Measurements from ENCODE around the gene F10.

Gene F10

GRCh38 chr13:113091891-113092775 lies 30.5 kb upstream of the F10 start:
- no peak overlapping the region for H2AK5ac ChIP-seq (ENCODE audit: low read depth, low read length)
- no peak overlapping the region for H3K27ac ChIP-seq (replicated peaks; ENCODE audit: low read length)
- H3K36me3 ChIP-seq (replicated peaks in 1 of 2; ENCODE audit: control insufficient read depth in 2 of 2, insufficient read depth in 2 of 2, low read length in 2 of 2) = peaks cover 18 to 26% of the 10 kb centered on the region in 2 donors
- H2BK120ac ChIP-seq (ENCODE audit: low read depth, low read length) = no peak overlapping the region
- no peaks in the 10 kb centered on the region for H3K79me1 ChIP-seq (ENCODE audit: low read depth, low read length)
- WGBS, 2 donors (ENCODE audit: extremely low coverage in 2 of 2, insufficient read length in 2 of 2, insufficient replicate concordance in 1 of 2) = no CpG with 5 or more reads among the region's 33 CpGs
- no peak overlapping the region for H2BK12ac ChIP-seq (ENCODE audit: low read length)
- no peak overlapping the region for H2AFZ ChIP-seq (ENCODE audit: low read length)
- no peak overlapping the region for H2BK5ac ChIP-seq (ENCODE audit: low read length)
- no peak overlapping the region for H2BK15ac ChIP-seq (ENCODE audit: low read length)
- no peak overlapping the region for H3K4me2 ChIP-seq (ENCODE audit: insufficient read depth, low read length, poor library complexity, severe bottlenecking)
- peak overlapping the region; percentile 28 for H3K18ac ChIP-seq (ENCODE audit: low read length)
- H3K23ac ChIP-seq (ENCODE audit: low read depth, low read length, poor library complexity) = no peak overlapping the region
- no peaks in the 10 kb centered on the region for H3K9me3 ChIP-seq (replicated peaks in 1 of 2; ENCODE audit: control insufficient read depth in 2 of 2, insufficient read depth in 1 of 2, low read depth in 1 of 2, low read length in 2 of 2)
- no peak overlapping the region for H4K91ac ChIP-seq (ENCODE audit: low read depth, low read length, poor library complexity)
- peaks cover 0 to 6% of the 10 kb centered on the region in 2 donors for H3K4me1 ChIP-seq (ENCODE audit: control insufficient read depth in 2 of 2, insufficient read depth in 1 of 2, low read depth in 1 of 2, low read length in 2 of 2)
- no peaks in the 10 kb centered on the region for H3K27me3 ChIP-seq (ENCODE audit: control insufficient read depth in 3 of 3, insufficient read depth in 3 of 3, low read depth in 1 of 3, low read length in 3 of 3)
- H3K4me3 ChIP-seq (ENCODE audit: low read length in 2 of 2) = no peak overlapping the region
- H4K8ac ChIP-seq (ENCODE audit: low read depth, low read length) = no peak overlapping the region
- H3K4ac ChIP-seq (ENCODE audit: low read length) = no peak overlapping the region
- H3K14ac ChIP-seq (ENCODE audit: low read length) = no peak overlapping the region
- no peak for DNase-seq (ENCODE audit: low spot score)
- no peak overlapping the region for H3K9ac ChIP-seq (ENCODE audit: low read depth, low read length, poor library complexity)

- no peaks in the 10 kb centered on the region for H3K9me3 ChIP-seq (replicated peaks in 1 of 2; ENCODE audit: control insufficient read depth in 2 of 2, insufficient read depth in 1 of 2, low read depth in 1 of 2, low read length in 2 of 2)
- DNase-seq (ENCODE audit: low spot score) = no peak
- no peaks in the 10 kb centered on the region for H3K27me3 ChIP-seq (ENCODE audit: control insufficient read depth in 3 of 3, insufficient read depth in 3 of 3, low read depth in 1 of 3, low read length in 3 of 3)
- H3K4me1 ChIP-seq (ENCODE audit: control insufficient read depth in 2 of 2, insufficient read depth in 1 of 2, low read depth in 1 of 2, low read length in 2 of 2) = peaks cover 0 to 6% of the 10 kb centered on the region in 2 donors
- no peak overlapping the region for H3K14ac ChIP-seq (ENCODE audit: low read length)
- H2BK12ac ChIP-seq (ENCODE audit: low read length) = no peak overlapping the region
- H3K23ac ChIP-seq (ENCODE audit: low read depth, low read length, poor library complexity) = peak overlapping the region; percentile 31
- H4K91ac ChIP-seq (ENCODE audit: low read depth, low read length, poor library complexity) = no peak overlapping the region
- no peak overlapping the region for H2BK5ac ChIP-seq (ENCODE audit: low read length)
- H2AFZ ChIP-seq (ENCODE audit: low read length) = no peak overlapping the region
- H3K36me3 ChIP-seq (replicated peaks in 1 of 2; ENCODE audit: control insufficient read depth in 2 of 2, insufficient read depth in 2 of 2, low read length in 2 of 2) = peaks cover 11 to 18% of the 10 kb centered on the region in 2 donors
- peak overlapping the region; percentile 66 for H3K4ac ChIP-seq (ENCODE audit: low read length)
- no peak overlapping the region for H2AK5ac ChIP-seq (ENCODE audit: low read depth, low read length)
- no CpG with 5 or more reads among the region's 25 CpGs for WGBS, 2 donors (ENCODE audit: extremely low coverage in 2 of 2, insufficient read length in 2 of 2, insufficient replicate concordance in 1 of 2)
- H3K79me1 ChIP-seq (ENCODE audit: low read depth, low read length) = no peaks in the 10 kb centered on the region
- peak overlapping the region; percentile 38 for H3K18ac ChIP-seq (ENCODE audit: low read length)
- H4K8ac ChIP-seq (ENCODE audit: low read depth, low read length) = no peak overlapping the region
- H3K27ac ChIP-seq (replicated peaks; ENCODE audit: low read length) = no peak overlapping the region
- H3K9ac ChIP-seq (ENCODE audit: low read depth, low read length, poor library complexity) = peak overlapping the region; percentile 70
- H3K4me2 ChIP-seq (ENCODE audit: insufficient read depth, low read length, poor library complexity, severe bottlenecking) = no peak overlapping the region
- no peak overlapping the region for H2BK15ac ChIP-seq (ENCODE audit: low read length)
- no peak overlapping the region for H3K4me3 ChIP-seq (ENCODE audit: low read length in 2 of 2)
- H2BK120ac ChIP-seq (ENCODE audit: low read depth, low read length) = no peak overlapping the region
These were observed 29.6 kb upstream of the F10 start for GRCh38 chr13:113092776-113093579.

- peaks cover 2 to 6% of the 10 kb centered on the region in 2 donors for H3K4me1 ChIP-seq (ENCODE audit: control insufficient read depth in 2 of 2, insufficient read depth in 1 of 2, low read depth in 1 of 2, low read length in 2 of 2)
- peak overlapping the region; percentile 60 for H3K9ac ChIP-seq (ENCODE audit: low read depth, low read length, poor library complexity)
- H2AK5ac ChIP-seq (ENCODE audit: low read depth, low read length) = no peak overlapping the region
- no peaks in the 10 kb centered on the region for H3K79me1 ChIP-seq (ENCODE audit: low read depth, low read length)
- no peak overlapping the region for H3K4ac ChIP-seq (ENCODE audit: low read length)
- no peak for DNase-seq (ENCODE audit: low spot score)
- no CpG with 5 or more reads among the region's 29 CpGs for whole genome bisulfite sequencing, 2 donors (ENCODE audit: extremely low coverage in 2 of 2, insufficient read length in 2 of 2, insufficient replicate concordance in 1 of 2)
- H2BK120ac ChIP-seq (ENCODE audit: low read depth, low read length) = no peak overlapping the region
- H3K4me2 ChIP-seq (ENCODE audit: insufficient read depth, low read length, poor library complexity, severe bottlenecking) = no peak overlapping the region
- H3K27ac ChIP-seq (replicated peaks; ENCODE audit: low read length) = no peak overlapping the region
- H4K8ac ChIP-seq (ENCODE audit: low read depth, low read length) = no peak overlapping the region
- no peak overlapping the region for H2AFZ ChIP-seq (ENCODE audit: low read length)
- H3K36me3 ChIP-seq (replicated peaks in 1 of 2; ENCODE audit: control insufficient read depth in 2 of 2, insufficient read depth in 2 of 2, low read length in 2 of 2) = peaks cover 6 to 10% of the 10 kb centered on the region in 2 donors
- peak overlapping the region; percentile 73 for H3K23ac ChIP-seq (ENCODE audit: low read depth, low read length, poor library complexity)
- peak overlapping the region; percentile 30 for H4K91ac ChIP-seq (ENCODE audit: low read depth, low read length, poor library complexity)
- peak overlapping the region; percentile 53 for H2BK5ac ChIP-seq (ENCODE audit: low read length)
- H3K9me3 ChIP-seq (replicated peaks in 1 of 2; ENCODE audit: control insufficient read depth in 2 of 2, insufficient read depth in 1 of 2, low read depth in 1 of 2, low read length in 2 of 2) = peaks cover 0 to 4% of the 10 kb centered on the region in 2 donors
- H3K27me3 ChIP-seq (ENCODE audit: control insufficient read depth in 3 of 3, insufficient read depth in 3 of 3, low read depth in 1 of 3, low read length in 3 of 3) = no peaks in the 10 kb centered on the region
- peak overlapping the region; percentile 13 for H3K18ac ChIP-seq (ENCODE audit: low read length)
- H2BK15ac ChIP-seq (ENCODE audit: low read length) = no peak overlapping the region
- H3K14ac ChIP-seq (ENCODE audit: low read length) = peak overlapping the region; percentile 75
- peak overlapping the region; percentile 66 for H2BK12ac ChIP-seq (ENCODE audit: low read length)
- H3K4me3 ChIP-seq (ENCODE audit: low read length in 2 of 2) = no peak overlapping the region
These were observed 28.8 kb upstream of the F10 start for GRCh38 chr13:113093580-113094409.
